ENCODE measurements around the gene SET.

- TF ChIP-seq POLR2A (IDR thresholded peaks at IDR 0.05) (no peak), CTCF (IDR thresholded peaks at IDR 0.05) (no peak)
These were observed 1.0 kb downstream of the SET start for GRCh38 chr9:128689820-128690683.

Data from adrenal gland (tissue), 5 donors.